ENCODE measurements around the gene GNAQ.

Gene GNAQ

GRCh38 chr9:77944556-77945243, 86.9 kb downstream of the GNAQ start:
- DNase-seq (ENCODE audit: low spot score), result no peak

DNA sequence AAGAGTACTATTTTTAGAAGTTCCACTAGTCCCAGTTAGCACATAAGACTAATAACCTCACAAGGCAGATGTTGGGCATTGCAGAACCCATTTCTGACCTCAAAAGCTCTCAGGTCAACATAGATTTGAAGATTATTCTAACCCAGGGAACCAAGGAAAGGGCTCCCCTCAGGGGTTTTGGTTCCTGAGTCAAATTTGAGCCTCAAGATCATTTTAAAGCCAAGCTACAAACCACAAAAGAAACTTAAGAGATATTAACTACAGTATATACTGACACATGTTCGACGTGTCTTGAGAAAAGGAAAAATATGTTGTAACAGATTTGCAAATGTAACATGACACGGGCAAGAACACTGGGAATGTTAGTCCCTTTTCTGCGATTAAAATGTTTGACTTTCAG, 88.6 kb downstream of the GNAQ start:
- no peak for DNase-seq (ENCODE audit: low spot score)

DNA sequence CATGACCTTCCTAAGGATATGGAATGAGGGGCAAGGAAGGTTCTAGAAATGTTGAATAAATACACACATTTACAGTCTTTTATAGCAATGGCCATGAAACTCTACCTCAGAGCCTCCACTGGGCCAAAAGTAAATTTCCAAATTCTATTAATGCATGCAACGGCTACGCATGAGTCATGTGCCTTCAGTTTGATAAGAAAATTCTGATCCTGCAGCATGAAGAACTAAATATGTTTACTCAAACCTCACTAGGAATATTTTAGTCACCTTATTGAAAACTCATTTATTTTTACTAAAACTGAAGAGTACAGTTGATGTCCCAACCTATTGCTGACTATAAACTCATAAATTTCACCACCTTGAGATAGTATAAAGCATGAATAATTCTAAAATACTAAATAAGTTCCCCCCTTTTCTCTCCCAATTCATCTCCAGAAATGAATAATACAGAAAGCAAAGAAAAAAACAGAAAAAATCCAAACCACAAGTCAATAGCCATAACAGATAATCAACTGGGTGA, 92.4 kb downstream of the GNAQ start:
- no peak for DNase-seq (ENCODE audit: low spot score)

- no peak for DNase-seq (ENCODE audit: low spot score)
These were observed 93.4 kb downstream of the GNAQ start for GRCh38 chr9:77938163-77938562.

DNA sequence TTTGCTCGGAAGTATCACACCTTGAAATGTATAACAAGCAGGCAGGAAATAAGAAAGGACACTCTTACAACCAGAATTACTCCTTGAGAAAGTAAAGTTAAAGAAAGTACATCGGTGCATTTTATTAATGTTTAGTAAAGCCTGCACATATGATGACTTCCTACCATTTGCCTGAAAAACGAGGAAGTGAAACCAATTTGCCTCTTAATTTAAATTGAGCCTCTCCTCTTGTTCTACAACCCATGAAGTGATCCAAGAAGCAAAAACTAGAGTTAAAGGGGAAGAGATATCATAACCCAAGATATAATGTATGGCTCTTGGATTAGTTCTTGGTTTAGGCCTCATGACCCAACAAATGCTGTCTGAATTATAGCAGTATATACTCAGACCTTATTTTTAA, 95.6 kb downstream of the GNAQ start:
- no peak for DNase-seq (ENCODE audit: low spot score)

DNA sequence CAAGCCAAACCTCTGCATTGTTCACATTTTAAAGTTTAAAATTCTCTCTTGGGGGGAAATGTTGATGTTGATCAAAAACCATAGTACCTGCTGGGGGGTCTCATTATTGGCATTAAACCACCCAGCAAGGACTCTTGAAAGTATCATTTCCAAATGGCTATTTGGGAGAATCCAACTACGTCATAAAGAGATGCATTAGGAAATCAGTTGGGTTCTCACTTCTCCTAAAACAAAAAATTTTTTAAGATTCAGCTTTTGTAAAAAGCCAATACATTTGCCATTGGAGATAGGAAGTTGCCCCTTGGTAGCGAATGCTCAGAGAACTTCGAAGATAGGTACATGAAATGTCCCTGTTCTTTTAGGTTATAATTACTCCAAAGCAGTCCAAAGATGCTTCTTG, 96.4 kb downstream of the GNAQ start:
- no peak for DNase-seq (ENCODE audit: low spot score)

DNA sequence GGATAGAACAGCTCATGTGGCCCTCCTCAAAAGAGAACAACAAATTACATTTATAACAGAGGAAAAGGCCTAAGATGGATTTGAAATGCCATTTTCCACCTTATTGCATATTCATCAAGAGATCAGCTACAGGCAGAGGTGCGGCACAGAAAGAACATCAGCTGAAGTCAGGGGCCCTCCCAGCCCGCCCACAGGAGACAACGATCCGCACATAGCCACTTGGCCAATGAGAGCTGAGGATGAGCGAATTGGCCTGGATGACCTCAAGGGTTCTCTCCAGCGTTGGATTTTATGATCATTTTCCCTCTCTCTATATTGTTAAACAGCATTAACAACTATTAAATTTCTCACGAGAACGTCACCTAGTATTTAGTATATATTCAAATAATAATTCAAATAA, 97.6 kb downstream of the GNAQ start:
- no peak for DNase-seq (ENCODE audit: low spot score)

DNA sequence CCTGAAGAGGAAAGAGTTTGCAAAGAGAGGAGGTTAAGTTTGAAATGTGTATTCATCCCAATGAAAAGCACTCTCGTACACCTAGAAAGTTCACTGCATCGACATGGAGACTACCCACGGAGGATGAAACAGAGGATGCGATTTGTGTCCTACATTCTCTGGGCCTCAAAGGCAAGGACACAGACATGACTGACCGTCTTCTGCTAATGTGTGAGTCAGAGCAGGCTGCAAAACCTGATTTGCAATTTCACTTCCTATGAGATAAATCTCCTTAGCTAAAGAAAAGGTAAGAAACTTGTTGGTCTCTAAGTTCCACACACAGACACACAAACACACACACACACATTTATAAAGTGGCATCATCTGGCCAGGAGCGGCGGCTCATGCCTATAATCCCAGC, 98.6 kb downstream of the GNAQ start:
- no peak for DNase-seq (ENCODE audit: low spot score)

- DNase-seq (ENCODE audit: low spot score), result no peak
These were observed 101.7 kb downstream of the GNAQ start for GRCh38 chr9:77929942-77930341.

DNA sequence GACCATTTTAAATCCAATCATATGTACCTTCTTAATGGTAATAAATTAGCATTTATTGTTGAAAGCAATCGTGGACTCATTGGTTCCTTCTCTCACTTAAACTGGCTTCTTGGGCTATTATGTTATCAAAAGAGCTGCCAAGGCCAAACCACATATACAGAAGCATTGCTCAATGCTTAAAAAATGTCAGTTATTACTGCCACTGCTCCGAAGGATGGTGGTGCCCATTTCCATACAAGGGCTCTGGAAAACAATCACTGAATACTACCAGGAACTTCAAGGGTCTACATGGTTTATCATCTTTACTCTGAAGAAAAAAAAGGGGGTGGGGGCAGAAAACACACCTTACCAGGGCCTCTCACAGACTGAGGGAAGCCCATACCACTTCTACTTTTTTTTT, 104.3 kb downstream of the GNAQ start:
- DNase-seq (ENCODE audit: low spot score), result no peak

GRCh38 chr9:77926371-77926878, 105.2 kb downstream of the GNAQ start:
- DNase-seq (ENCODE audit: low spot score), result peak; percentile 66

GRCh38 chr9:77922591-77922990, 109.0 kb downstream of the GNAQ start:
- no peak for DNase-seq (ENCODE audit: low spot score)

GRCh38 chr9:77917800-77918199, 113.8 kb downstream of the GNAQ start:
- no peak for DNase-seq (ENCODE audit: low spot score)

GRCh38 chr9:77916820-77917219, 114.8 kb downstream of the GNAQ start:
- DNase-seq (ENCODE audit: low spot score), result no peak

DNA sequence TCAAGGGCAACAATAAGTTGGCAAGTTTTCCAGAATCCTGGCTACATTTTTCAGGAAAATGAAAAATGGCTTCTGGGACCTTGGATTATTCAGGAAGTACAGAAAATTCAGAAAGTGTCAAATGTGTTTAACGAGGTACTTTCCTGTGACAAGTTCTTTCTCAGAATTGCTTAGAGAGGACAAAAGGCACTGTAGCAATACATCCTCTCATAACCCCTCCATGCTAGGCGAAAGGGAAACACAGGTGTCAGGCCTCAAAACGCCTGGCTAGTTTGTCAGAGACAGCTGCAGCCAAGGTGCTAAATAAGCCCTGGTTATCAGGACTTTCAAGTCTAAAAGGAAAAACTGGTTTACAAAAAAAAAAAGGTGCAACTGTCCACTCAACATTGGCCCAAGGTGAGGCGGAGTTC, 115.2 kb downstream of the GNAQ start:
- no peak for DNase-seq (ENCODE audit: low spot score)

- DNase-seq (ENCODE audit: low spot score), result no peak
These were observed 115.9 kb downstream of the GNAQ start for GRCh38 chr9:77915744-77916143.

DNA sequence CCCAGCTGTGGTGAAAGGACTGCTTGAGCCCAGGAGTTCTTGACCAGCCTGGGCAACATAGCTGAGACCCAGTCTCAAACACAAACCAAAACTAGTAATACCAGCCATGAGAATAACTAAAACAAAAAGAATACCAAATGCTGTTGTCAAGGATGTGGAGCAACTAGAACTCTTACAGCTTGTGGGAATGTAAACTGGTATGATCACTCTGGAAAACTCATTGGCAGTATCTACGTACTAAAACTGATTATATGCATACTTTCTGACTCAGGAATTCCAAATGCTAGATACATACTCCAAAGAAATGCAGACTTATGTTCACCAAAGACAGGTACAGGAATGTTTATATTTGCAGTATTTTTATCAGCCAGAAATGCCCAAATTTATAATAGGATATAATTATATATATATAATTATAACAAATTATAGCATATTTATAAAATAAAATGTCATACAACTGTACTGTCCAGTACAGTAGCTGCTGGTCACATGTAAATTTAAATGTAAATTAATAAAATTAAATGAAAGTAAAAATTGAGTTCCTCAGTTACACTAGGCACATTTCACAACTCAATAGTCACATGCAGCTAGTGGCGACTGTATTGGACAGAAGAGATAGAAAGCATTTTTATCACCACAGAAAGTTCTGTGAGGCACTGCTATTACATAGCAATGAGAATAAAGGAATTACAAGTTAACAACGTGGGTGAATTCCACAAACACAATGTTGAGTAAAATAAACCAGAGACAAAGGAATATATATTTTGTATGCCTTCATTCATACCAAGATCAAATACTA, 118.5 kb downstream of the GNAQ start:
- no peak for DNase-seq (ENCODE audit: low spot score)

- DNase-seq (ENCODE audit: low spot score), result no peak
These were observed 119.7 kb downstream of the GNAQ start for GRCh38 chr9:77911928-77912327.

- no peak for DNase-seq (ENCODE audit: low spot score)
These were observed 121.4 kb downstream of the GNAQ start for GRCh38 chr9:77910194-77910621.

DNA sequence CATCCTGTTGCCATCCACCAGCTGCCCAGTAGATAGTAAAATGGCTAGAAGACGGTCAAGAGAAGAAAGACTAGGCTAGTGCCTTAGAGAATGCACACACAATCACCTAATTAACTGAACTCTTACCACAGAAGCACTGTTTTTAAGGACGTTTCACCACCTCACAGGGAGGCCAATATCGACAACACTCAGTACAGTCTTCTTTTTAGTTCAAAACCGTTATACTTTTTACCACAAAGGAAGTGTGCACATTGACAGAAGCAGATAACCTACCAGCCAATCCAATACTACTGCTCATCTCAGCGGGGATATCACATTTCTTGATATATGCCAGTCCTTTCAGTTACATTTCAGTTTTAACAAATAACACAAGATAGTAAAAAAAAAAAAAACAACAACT, 122.3 kb downstream of the GNAQ start:
- DNase-seq (ENCODE audit: low spot score), result no peak

GRCh38 chr9:77908293-77908692, 123.3 kb downstream of the GNAQ start:
- no peak for DNase-seq (ENCODE audit: low spot score)

GRCh38 chr9:77907585-77907984, 124.0 kb downstream of the GNAQ start:
- no peak for DNase-seq (ENCODE audit: low spot score)

- DNase-seq (ENCODE audit: low spot score), result no peak
These were observed 124.6 kb downstream of the GNAQ start for GRCh38 chr9:77906991-77907390.
